ENCODE results near the gene HTATIP2.
"Not testable (repeated sequence)": the region's sequence is repeated elsewhere in the genome, so short reads cannot be mapped to it uniquely, and the experiment has no call there.

HTATIP2 gene

DNA sequence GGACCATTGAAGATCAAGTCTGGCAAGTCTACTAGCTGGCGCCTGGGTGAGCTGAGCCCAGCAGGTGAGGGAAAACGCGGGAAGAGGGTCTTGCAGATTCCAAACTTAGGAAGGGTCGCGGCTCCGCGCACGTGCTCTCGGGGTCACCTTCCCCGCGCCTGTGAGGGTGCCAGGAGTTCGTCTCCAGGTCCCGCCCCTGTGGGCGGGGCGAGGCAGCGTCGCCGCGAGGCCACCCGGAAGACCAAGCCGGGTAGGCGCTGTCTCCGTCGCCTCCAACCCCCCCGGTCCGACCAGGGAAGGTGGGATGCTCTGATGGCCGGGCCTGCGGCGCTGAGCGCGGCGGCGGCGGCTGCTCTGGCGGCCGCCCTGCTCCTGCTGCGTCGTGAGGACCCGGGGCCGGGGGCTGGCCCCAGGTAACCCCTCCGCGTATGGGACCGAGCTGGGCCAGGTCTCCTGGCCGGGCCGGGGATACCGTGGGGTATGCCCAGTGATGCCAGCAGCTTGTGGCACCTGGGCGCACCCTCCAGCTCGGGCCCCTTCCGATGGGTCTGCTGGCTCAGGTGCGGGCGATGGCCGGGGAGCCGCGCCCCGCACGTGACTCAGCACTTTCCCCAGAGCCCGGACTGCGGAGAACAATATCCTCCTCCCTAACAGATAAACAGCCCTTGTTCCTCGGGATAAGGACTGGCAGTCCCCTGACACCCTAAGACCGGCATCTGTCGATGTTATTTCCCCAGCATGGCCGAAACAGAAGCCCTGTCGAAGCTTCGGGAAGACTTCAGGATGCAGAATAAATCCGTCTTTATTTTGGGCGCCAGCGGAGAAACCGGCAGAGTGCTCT lies at the start of gene HTATIP2:
Gene HTATIP2, plus strand, starts transcription at position 215 of the 841 bp plus-strand sequence. Its CDS starts 524 bp downstream, at position 739.
- peak; percentile 60 for DNase-seq

DNA sequence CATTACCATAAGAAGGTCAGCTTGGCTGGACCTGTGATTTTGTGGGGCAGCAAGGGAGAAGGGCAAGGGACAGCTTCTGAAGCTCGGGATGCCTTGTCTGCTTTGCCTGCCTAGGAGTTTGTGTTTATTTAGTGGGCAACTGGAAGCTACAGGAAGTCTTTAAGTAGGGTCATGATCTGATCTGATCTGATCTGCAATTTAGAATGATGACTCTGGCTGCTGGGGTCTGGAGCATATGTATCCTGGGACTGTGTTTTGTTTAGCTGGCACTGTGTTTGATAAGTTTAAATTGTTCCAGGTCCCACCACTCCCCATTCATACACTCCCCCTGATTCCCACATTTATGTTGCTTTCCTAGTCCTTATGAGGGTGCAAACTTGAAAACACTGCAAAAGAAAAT lies 47.7 kb upstream of the HTATIP2 start:
- no peak for DNase-seq

DNA sequence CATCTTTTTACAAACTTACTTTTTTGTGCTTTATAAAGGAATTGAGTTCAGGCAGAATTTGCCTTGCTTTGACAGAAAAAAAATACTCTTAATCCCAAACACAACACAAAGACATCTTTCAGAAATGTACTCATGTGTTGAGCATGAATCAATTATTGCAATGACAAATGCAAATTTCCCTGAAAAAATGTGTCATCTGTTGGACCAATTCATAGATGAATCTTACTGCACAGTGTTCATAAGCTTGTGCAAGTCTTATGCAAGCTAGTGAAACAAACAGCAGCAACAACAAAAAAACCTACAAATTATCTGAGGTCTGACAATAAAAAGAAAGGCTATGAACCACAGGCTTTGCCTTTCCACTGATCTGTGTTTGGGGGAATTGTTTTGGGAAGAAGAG lies 42.3 kb upstream of the HTATIP2 start:
- no peak for DNase-seq

DNA sequence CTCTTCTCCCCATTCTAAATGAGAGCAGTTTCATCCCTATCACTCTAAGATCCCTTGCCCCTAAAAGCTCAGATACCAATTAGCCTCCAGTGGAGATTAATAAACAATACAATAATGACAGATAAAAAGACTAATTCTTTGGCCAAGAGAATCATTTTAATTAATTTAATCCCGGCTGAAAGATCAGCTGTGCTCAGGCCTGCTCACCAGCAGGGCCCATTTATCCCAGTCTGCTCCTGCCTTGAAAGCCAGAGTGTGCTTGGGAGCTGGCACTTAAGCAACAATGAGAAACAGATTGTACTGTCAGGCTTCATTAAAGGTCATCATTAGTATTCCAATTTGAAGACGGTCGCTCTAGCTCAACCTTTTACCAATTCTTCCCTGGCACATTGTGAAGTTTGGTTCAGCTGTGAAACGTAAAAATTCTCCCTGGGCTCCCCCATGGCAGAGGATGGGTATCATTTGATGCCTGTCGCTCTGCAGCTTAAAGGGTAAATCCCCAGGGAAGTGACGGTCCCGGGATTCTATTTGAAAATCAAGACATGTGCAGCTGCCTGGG lies 36.1 kb upstream of the HTATIP2 start:
- no peak for DNase-seq

DNA sequence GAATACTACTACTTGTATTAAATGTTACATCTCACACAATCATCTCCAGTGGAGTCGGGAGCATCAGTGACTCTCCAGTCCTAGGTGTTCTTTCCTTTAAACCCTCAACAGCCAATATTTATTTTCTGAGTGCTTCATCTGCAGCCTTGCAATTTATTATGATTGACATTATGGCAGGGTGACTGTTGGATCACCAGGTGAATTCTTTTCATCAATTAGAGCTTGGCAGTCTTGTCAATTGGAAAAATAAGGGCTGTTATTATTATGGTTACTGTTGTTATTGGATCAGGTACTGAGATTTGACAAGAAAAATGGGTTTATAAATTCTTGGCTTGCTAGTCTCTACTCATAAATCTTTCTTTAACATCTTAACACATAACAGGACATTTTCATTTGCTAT lies 27.5 kb upstream of the HTATIP2 start:
- no peak for DNase-seq

DNA sequence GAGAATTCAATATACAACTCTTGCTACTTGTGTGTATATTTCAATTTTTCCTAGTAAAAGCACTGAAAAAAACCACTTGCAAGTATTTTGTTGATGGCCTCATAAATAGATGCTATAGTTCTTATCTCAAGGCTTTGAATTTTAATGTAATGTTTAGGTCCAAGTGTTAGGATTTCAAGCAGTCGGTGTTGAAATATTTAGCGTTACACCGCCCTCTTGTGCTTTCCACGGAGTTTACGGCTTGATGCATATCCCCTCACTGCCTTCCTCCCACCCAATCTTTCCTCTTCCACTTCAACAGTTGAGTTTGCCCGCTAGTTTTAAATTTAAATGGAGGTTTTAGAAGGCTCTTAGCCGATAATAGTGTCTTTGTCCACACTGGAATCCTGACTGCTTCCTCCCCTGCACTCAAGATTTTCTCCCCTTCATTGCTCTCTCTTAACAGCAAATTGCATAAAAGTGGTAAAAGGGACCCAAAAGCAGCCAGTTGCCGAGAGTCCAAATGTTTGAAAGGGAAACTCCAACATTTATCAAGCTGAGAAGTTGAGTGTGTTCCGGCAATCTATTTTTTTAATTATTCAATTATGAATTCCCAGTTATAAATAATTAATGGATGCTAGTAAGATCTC lies 25.9 kb upstream of the HTATIP2 start:
- DNase-seq, result peak; percentile 15

DNA sequence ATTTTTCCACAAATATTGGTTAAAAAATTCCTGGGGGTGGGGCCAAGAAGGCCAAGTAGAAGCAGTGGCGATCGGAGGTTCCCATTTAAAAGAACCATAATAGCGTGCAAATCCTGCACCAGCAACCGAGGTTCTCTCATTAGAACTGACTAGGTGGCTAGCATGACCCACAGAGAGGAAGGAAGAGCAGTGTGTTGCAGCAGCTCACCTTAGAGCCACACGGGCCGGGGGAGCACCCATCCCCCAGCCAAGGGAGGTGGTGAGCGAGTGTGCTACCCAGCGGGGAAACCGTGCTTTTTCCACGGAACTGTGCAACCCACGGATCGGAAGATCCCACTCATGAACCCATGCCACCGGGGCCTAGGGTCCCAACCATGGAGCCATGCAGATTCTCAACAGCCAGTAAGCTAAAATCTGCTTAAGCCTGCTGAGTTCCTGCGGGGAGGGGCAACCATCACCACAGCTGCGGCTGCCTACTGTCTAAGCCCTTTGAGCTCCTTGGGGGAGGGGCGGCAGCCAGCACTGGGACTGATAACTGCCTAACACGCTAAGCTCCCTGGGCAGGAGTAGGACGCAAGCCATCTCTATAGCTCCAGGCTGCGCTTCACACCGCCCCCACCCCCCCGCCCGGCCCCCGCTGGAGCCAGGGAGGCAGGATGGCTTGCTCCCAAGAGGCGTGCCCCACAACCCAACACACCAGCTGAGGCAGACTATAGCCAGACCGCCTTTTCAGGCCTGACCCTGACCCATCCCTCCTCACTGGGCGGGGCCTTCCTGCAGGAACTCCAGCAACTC lies 21.0 kb upstream of the HTATIP2 start:
- DNase-seq, result no peak

DNA sequence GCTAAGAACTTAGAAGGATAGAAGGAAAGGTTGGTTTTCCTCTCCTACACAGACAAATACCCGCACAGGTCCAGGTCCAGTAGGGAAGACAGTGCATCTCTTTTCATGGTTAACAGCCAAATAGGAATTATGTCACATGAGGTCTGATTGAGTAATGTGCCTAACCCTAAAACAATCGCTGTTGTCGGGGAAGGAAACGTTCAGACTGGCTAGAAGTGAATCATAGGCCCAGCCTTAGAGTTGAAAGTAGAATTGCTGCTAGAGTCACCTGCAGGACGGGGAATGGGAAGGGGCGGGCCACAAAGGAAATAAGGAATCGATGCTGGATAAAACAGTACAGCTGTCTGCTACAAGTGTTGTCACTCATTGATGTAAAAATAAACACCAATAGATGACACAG lies 12.4 kb upstream of the HTATIP2 start:
- DNase-seq, result no peak

DNA sequence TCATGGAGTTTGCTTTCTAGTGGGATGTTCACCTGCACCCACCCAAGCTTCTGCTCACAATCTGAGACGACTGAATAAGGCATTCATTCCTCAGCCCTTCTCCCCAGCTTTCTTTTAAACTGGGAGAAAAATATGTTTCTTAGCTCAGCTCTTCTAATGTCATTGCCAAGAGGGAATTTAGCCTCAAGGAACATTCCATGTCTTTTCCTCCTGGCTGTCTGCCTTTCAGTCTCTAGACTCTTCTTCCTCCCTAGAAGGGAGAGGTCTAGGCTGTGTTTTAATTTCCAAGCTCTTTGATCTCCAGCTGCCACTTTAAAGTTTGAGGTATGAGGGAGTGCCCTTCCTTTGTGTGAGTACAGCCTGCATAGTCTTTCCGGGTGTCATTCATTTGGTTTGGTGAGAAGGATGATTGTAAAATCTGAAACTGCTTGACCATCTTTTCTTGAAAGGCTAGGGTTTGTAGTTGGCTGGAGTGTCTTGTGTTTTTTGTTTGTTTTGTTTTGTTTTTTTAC lies 11.7 kb upstream of the HTATIP2 start:
- no peak for DNase-seq

DNA sequence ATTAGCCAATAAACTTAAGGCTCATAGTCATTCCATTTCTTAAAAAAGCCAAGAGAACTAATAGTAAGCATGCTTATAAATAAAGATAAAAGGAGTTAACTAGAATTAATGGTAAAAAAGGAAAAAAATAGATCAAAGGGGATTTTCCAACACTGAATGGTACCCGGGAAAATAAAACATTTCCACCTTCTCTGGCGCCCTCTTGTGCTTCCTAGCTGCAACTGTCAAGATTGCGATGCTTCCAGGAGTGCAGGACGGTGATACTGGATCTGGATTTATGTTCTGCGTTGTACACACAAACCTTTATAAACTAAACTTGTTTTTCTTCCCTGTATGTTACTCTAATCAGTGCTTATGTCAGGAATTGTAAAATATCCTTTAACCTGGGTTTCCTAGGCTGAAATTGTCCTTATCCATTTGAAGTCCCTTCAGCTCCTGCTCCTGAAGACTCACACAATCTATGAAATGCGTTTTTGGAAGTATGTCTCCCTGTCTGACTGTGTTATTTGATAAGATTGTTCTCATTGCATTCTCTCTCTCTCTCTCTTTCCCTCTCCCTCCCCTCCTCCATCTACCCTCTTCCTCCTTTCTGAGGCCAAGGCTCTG lies 9.6 kb upstream of the HTATIP2 start:
- DNase-seq, result peak; percentile 32

DNA sequence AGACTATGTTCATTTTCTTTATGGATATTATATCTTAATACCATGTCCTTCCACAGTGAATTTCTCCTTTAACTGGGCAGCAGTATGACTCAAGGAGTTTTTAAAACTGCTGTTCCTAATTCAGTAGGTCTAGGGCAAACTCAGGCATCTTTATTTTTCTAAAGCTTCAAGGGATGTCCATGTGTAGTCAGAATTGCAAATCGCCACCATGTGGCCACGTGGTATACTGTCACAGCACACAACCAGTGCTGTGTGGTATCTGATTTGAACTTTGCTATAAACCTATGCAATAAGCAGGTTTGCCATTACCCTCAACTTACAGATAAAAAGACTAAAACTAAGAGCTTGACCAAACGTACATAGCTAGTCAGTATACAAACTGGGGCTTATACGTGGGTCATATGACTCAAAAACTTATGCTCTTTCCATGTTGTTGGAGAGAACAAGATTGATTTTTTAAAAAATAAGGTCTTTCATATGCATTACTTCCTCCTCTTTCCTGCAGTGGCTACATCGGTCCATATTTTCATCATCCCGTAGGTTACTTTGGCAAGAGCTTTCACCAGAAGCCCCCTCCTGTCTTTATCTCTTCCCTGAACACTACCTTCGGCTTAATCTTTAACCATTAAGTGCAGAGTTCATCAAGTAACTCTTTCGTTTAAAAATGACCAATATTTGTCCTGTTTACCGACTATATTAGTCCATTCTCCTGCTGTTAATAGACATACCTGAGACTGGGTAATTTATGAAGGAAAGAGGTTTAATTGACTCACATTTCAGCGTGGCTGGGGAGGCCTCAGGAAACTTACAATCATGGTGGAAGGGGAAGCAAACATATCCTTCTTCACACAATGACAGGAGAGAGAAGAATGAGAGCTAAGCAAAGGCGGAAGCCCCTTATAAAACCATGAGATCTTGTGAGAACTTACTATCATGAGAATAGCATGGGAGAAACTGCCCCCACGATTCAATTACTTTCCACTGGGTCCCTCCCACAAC lies 8.0 kb upstream of the HTATIP2 start:
- no peak for DNase-seq

DNA sequence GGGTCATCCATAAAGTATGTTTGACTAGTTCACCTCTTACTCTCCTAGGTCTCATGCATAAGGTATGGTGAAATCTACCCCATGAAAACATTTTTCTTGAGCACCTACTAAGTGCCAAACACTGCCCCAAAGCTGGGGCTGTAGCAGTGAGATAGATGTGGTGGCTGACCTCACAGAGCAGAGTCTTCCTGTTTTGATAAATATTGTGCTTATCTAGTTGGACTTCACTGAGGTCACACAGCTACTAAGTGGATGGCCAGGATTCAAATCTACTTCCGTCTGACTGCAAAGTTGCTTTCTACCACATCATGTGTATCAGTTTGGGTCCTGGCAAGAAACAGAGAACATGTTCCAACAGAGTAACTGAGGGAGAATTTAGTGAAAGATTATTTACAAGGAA lies 6.4 kb upstream of the HTATIP2 start:
- DNase-seq, result no peak

DNA sequence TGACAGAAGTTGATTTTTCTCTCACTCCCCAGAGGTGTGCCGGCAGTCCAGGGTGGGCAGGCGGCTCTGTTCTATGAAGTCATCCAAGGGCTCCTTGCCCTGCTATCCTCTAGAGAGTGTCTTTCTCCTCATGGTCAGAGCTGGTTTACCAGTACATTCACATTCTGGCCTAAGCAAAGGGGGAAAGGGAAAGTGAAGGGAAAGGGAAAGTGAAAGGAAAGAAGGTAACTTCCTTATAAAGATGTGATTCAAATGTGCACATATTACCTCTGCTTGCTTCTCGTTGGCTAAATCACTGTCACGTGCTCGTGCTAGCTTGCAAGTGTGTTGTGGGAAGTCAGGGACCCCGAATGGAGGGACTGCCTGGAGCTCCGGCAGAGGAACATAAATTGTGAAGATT lies 2.9 kb upstream of the HTATIP2 start:
- DNase-seq, result peak; percentile 22

DNA sequence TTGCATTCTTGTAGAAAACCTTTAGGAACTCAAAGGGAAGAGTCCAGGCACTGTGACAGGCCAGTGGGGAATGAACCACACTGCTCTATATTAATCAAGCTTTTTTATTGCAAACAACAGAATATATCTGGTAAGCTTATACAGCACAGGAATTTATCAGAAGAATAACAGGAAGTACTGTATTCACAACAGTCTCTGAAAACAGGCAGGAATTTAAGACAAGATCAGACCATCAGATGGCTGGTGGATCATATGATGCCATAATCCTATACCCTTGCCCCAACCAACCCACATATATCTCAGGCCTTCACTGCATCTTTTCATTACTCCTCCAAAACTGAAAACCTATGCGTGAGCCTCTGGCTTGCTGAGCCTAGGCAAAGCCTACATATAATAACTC lies 1.0 kb upstream of the HTATIP2 start:
- no peak for DNase-seq

DNA sequence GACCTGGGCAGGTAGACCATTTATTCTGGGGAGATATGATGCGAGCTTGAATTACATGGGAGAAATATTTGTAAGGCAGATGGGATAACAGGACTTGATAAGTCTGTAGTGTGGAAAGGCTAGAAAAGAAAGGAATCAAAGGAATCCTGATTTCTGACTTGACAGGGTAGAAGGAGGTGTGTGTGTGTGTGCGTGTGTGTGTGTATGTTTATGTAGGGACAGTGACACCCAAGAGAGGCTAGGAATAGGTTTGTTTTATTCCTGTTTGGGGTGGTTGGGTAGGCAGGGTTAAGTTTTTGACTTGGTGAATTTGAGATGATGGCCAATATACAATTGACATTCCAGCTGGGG lies 390 bp upstream of the HTATIP2 start:
- no peak for DNase-seq

DNA sequence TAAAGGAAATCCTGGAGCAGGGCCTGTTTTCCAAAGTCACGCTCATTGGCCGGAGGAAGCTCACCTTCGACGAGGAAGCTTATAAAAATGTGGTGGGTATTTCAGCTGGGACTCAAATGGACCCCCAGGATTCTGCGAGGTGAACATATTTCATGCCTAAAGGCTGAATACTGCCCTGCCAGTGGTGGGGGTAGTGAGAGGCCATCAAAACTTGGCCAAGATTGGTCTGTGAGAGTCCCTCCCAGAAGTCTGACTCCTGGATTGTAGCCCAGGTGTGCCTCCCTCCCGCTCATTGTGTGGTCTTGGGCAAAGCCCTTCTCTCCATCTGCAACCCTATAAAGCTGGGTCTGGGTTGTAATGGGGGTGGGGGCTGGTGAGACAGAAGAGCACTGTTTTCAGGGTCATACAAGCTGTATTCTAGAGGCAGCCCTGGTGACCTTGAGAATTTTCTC lies 853 bp downstream of the HTATIP2 start:
- DNase-seq, result peak; percentile 22

DNA sequence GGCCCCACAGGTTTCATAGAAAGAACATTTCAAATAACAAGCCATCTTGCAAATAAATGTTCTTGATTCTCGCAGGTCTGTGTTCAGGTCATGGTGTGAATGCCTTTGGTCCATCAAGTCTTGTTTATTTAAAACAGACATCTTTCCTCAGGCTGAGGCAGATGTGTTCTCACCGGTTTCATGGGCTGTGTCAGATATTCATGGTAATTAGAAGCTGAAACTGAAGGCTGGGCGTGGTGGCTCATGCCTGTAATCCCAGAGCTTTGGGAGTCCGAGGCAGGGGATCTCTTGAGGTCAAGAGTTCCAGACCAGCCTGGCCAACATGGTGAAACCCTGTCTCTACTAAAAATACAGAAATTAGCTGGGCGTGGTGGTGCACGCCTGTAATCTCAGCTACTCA lies 2.0 kb downstream of the HTATIP2 start:
- DNase-seq, result not testable (repeated sequence)

DNA sequence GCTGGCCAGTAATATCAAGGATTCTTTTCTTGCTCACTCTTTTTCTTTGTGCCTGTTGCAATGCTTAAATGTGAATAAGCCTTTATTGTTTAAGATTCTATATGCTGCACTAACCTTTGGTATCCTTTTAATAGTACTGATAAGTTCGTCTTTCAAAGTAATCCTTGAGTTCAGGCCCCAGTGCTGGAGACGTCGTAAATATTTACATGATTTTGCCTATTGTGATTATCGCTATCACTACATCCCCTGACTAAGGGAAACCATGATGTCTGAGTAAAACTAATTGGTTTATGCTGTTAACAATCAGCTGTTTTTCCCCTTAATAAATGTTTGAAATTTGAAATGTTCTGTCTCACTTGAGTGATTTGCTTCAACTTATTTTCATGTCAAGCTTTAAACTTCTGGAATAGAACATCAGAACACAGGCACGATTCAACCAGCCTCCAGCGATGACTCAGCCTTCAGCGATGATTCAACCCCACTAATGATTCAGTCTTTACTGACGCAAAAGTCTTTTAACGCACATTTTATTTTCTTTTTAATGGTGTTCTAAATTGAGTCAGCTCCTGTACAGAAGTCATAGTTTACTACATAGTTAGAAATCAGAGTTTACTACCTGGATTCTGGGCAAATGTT lies 3.9 kb downstream of the HTATIP2 start:
- peak; percentile 92 for DNase-seq

DNA sequence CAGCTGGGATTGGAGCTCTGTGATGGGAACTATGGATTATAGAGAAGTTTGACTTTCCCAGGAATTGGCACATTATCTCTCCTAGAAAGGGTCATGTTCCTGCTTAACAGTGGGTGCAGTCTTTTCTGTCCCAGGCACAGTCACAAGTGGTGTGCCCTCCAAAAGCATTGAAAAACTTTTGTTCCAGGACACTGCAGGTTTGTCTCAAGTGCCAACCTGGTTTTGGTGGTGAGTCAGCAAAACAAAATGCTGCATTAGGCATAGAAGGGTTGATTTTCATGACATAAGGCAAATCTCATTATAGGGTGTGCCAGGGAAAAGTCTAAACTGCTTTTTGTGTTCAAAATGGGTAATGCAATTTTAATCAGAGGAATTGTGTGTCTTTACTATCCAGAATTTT lies 4.9 kb downstream of the HTATIP2 start:
- DNase-seq, result no peak

DNA sequence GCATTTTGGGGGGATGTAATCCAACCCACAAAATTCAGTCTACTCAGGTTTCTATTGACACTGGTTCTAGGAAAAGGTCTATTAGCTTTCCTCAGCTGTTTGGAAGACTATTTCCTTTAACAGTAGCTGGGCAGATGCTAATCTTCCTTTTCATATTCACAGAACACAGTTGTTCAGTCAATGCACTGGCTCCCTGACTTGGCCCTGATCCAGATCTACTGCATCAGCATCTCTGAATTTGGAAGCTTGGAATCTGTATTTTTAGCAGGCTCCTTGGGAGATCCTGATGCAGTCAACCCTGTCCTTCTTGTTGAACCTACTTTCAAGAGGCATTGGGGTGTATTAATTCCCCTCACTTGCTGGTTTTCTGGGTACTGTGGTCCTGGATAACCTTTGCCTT lies 6.3 kb downstream of the HTATIP2 start:
- no peak for DNase-seq

DNA sequence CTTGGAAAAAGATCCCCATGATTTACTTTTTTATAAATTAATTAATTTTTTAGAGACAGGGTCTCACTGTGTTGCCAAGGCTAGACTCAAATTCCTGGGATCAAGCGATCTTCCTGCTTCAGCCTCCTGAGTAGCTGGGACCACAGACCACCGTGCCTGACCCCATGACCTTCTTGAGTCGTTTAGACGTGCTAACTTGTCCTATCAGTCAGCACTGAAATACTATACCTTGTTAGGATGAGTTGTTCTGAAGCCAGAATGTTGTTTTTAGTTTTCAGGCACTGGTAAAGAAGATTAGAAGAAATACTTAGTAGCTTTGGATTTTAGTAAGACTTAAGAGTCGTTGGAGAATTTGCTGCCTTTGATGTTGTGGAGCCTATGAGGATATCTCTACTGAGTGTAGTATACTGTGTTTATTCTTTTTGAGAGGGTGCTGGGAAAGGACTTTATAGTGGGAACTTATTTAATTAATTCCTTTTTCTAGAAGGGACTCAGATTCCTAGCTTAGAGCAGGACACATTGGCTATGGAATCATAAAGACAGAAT lies 8.6 kb downstream of the HTATIP2 start:
- DNase-seq, result no peak

Measured in fibroblast of skin of right biceps (primary cell).